ENCODE measurements around the gene TBL1X.

TBL1X gene

GRCh38 chrX:9534686-9535085 is 69.8 kb downstream of the TBL1X start:
- TF ChIP-seq REST (IDR thresholded peaks at IDR 0.05; ENCODE audit: insufficient read depth in 1 of 2, low read depth in 2 of 2, low read length in 2 of 2) (no peak), SIN3A (IDR thresholded peaks at IDR 0.05; ENCODE audit: borderline replicate concordance, insufficient read depth, low read length) (no peak), POLR2AphosphoS5 (IDR thresholded peaks at IDR 0.05; ENCODE audit: low read depth, low read length) (no peak), TAF1 (IDR thresholded peaks at IDR 0.05; ENCODE audit: borderline replicate concordance, insufficient read depth, low read length) (no peak), FOXP2 (optimal IDR thresholded peaks at IDR 0.05; ENCODE audit: borderline replicate concordance, extremely low read depth, extremely low read length, insufficient read depth) (no peak)

DNA sequence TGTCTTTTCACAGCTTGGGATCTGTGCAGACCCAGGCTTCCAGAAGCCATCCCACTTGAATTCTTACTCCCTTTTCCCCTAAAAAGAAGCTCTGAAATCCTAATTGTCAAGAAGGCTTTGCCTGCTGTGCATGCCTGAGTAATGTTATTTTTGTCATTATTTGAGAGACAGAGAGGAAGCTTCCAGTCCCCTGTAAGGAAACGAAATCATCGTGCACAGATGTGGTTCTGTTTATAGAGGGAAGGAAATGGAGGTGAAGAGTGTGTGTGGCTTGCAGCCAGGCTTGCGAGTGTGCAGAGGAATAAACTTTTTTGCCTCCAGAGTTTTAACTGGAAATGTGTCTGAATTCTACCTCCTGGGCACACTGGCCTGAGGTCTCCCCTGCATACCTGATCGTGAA is 70.2 kb downstream of the TBL1X start:
- TF ChIP-seq SIN3A (IDR thresholded peaks at IDR 0.05; ENCODE audit: borderline replicate concordance, insufficient read depth, low read length) (no peak), REST (IDR thresholded peaks at IDR 0.05; ENCODE audit: insufficient read depth in 1 of 2, low read depth in 2 of 2, low read length in 2 of 2) (no peak), POLR2AphosphoS5 (IDR thresholded peaks at IDR 0.05; ENCODE audit: low read depth, low read length) (no peak), FOXP2 (optimal IDR thresholded peaks at IDR 0.05; ENCODE audit: borderline replicate concordance, extremely low read depth, extremely low read length, insufficient read depth) (no peak), TAF1 (IDR thresholded peaks at IDR 0.05; ENCODE audit: borderline replicate concordance, insufficient read depth, low read length) (no peak)

- no peak for TF ChIP-seq SIN3A (IDR thresholded peaks at IDR 0.05; ENCODE audit: borderline replicate concordance, insufficient read depth, low read length)
- TF ChIP-seq FOXP2 (optimal IDR thresholded peaks at IDR 0.05; ENCODE audit: borderline replicate concordance, extremely low read depth, extremely low read length, insufficient read depth): no peak
- no peak for TF ChIP-seq TAF1 (IDR thresholded peaks at IDR 0.05; ENCODE audit: borderline replicate concordance, insufficient read depth, low read length)
- no peak for TF ChIP-seq REST (IDR thresholded peaks at IDR 0.05; ENCODE audit: insufficient read depth in 1 of 2, low read depth in 2 of 2, low read length in 2 of 2)
- no peak for TF ChIP-seq POLR2AphosphoS5 (IDR thresholded peaks at IDR 0.05; ENCODE audit: low read depth, low read length)
Measured at GRCh38 chrX:9537781-9538180, 72.9 kb downstream of the TBL1X start.

GRCh38 chrX:9538544-9539045 is 73.7 kb downstream of the TBL1X start:
- TF ChIP-seq REST (IDR thresholded peaks at IDR 0.05; ENCODE audit: insufficient read depth in 1 of 2, low read depth in 2 of 2, low read length in 2 of 2): no peak
- no peak for TF ChIP-seq SIN3A (IDR thresholded peaks at IDR 0.05; ENCODE audit: borderline replicate concordance, insufficient read depth, low read length)
